ENCODE data around the gene FSTL4. TPM values are rescaled to one million over a fixed set of nuclear protein-coding genes. Genes with fewer than 3 reads are reported as not detected.

Gene FSTL4
- total and polyA plus RNA-seq, 2 donors, result 0.99 to 1.2 TPM

DNA sequence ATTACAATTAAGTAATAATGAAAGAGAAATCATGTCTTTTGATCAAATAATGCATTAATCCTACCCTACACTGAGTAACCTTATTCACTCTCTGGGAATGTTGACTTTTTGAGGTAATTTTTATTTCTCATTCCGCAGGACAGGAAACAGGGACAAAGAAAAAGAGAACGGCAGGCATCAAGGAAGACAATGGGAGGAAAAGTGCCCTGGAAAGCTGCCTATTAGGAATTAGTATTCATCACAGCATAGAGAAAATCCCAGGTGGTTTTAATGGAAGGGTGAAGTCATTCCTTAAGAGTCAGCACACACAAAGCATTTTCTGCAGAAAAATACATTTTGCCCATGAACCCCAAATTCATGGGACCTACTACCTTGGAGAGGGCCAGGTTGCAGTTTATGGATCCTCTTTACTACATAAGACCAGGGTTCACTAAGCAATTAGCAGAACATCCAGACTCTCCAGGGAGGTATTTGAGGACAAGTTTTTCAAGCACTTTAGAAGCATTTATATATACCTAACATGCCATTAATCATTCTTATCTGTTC, 9.4 kb downstream of the FSTL4 start:
- peaks cover 0 to 34% of the 10 kb centered on the region in 2 donors for H3K27me3 ChIP-seq (ENCODE audit: control insufficient read depth in 2 of 2, insufficient read depth in 1 of 2, low read length in 1 of 2)
- no peaks in the 10 kb centered on the region for H3K4me1 ChIP-seq (ENCODE audit: control insufficient read depth in 2 of 2, insufficient read depth in 2 of 2, low read length in 2 of 2)
- DNase-seq (ENCODE audit: low read depth in 6 of 9, low spot score in 9 of 9), result no peak
- WGBS, result 26% methylated on average over 2 of the region's 2 CpGs
- H3K27ac ChIP-seq (ENCODE audit: low read depth in 1 of 2, low read length in 1 of 2), result no peak overlapping the region
- no peaks in the 10 kb centered on the region for H3K9me3 ChIP-seq (ENCODE audit: control insufficient read depth in 2 of 2, insufficient read depth in 1 of 2, low read length in 1 of 2)
- H3K36me3 ChIP-seq (ENCODE audit: control insufficient read depth in 2 of 2, insufficient read depth in 2 of 2, low read length in 1 of 2), result no peaks in the 10 kb centered on the region
- H3K4me3 ChIP-seq (ENCODE audit: low read length in 2 of 2), result no peak overlapping the region

GRCh38 chr5:133599600-133599999, 12.7 kb downstream of the FSTL4 start:
- WGBS, result 91% methylated on average over 6 of the region's 6 CpGs
- no peak overlapping the region for H3K27ac ChIP-seq (ENCODE audit: low read depth in 1 of 2, low read length in 1 of 2)
- no peak overlapping the region for H3K4me3 ChIP-seq (ENCODE audit: low read length in 2 of 2)
- DNase-seq (ENCODE audit: low read depth in 6 of 9, low spot score in 9 of 9), result no peak
- peaks cover 0 to 4% of the 10 kb centered on the region in 2 donors for H3K9me3 ChIP-seq (ENCODE audit: control insufficient read depth in 2 of 2, insufficient read depth in 1 of 2, low read length in 1 of 2)
- H3K36me3 ChIP-seq (ENCODE audit: control insufficient read depth in 2 of 2, insufficient read depth in 2 of 2, low read length in 1 of 2), result no peaks in the 10 kb centered on the region
- no peaks in the 10 kb centered on the region for H3K4me1 ChIP-seq (ENCODE audit: control insufficient read depth in 2 of 2, insufficient read depth in 2 of 2, low read length in 2 of 2)
- H3K27me3 ChIP-seq (ENCODE audit: control insufficient read depth in 2 of 2, insufficient read depth in 1 of 2, low read length in 1 of 2), result peaks cover 0 to 19% of the 10 kb centered on the region in 2 donors

DNA sequence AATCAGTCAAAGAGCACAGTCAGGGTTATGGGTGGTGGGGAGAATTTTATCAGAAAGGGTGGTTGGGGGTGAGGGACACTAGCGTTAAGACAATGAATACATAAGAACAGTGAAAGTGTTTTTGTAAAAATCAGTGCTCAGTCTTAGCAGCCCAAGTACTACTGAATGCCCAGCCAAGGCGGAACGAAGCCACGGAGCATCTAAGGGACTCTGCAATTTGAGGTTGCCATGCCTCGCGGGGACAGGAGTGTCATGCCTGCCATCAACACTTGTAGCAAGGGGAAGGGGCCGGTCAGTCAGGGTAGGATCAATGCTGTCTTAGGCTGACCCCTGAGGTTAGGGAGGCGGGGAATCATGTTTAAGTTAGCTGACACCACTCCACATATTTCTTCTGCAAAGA, 13.3 kb downstream of the FSTL4 start:
- Histone ChIP-seq H3K4me1 (ENCODE audit: control insufficient read depth in 2 of 2, insufficient read depth in 2 of 2, low read length in 2 of 2) (no peaks in the 10 kb centered on the region), H3K27me3 (ENCODE audit: control insufficient read depth in 2 of 2, insufficient read depth in 1 of 2, low read length in 1 of 2) (peaks cover 0 to 17% of the 10 kb centered on the region in 2 donors), H3K9me3 (ENCODE audit: control insufficient read depth in 2 of 2, insufficient read depth in 1 of 2, low read length in 1 of 2) (peaks cover 0 to 4% of the 10 kb centered on the region in 2 donors), H3K4me3 (ENCODE audit: low read length in 2 of 2) (no peak overlapping the region), H3K36me3 (ENCODE audit: control insufficient read depth in 2 of 2, insufficient read depth in 2 of 2, low read length in 1 of 2) (no peaks in the 10 kb centered on the region), H3K27ac (ENCODE audit: low read depth in 1 of 2, low read length in 1 of 2) (no peak overlapping the region)
- WGBS, result 98% methylated on average over 8 of the region's 8 CpGs
- no peak for DNase-seq (ENCODE audit: low read depth in 6 of 9, low spot score in 9 of 9)

GRCh38 chr5:133596049-133596448, 16.3 kb downstream of the FSTL4 start:
- Histone ChIP-seq H3K4me1 (ENCODE audit: control insufficient read depth in 2 of 2, insufficient read depth in 2 of 2, low read length in 2 of 2) (no peaks in the 10 kb centered on the region), H3K27me3 (ENCODE audit: control insufficient read depth in 2 of 2, insufficient read depth in 1 of 2, low read length in 1 of 2) (peaks cover 0 to 6% of the 10 kb centered on the region in 2 donors), H3K9me3 (ENCODE audit: control insufficient read depth in 2 of 2, insufficient read depth in 1 of 2, low read length in 1 of 2) (peaks cover 0 to 4% of the 10 kb centered on the region in 2 donors), H3K27ac (ENCODE audit: low read depth in 1 of 2, low read length in 1 of 2) (no peak overlapping the region), H3K36me3 (ENCODE audit: control insufficient read depth in 2 of 2, insufficient read depth in 2 of 2, low read length in 1 of 2) (no peaks in the 10 kb centered on the region), H3K4me3 (ENCODE audit: low read length in 2 of 2) (no peak overlapping the region)
- 86% methylated on average over 5 of the region's 5 CpGs for WGBS
- DNase-seq (ENCODE audit: low read depth in 6 of 9, low spot score in 9 of 9), result no peak

DNA sequence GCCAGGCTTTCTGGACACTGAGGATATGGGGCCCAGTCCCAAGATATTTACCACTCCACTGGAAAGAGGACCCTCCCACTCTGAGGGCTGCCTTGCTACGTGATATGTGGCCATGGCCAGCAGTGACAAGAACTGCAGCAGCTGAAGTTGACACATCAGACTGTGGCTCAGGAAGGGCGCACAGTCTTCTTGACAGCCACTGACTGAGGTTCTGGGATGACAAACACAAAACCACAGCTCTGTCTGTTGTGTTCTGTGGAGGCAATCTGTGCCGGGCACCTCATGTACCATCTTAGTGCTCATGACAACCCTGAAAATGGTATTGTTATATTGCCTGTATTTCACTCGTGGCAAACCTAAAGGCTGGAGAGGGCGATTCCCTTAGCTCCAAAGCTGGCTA, 16.9 kb downstream of the FSTL4 start:
- Histone ChIP-seq H3K9me3 (ENCODE audit: control insufficient read depth in 2 of 2, insufficient read depth in 1 of 2, low read length in 1 of 2) (peaks cover 0 to 4% of the 10 kb centered on the region in 2 donors), H3K4me3 (ENCODE audit: low read length in 2 of 2) (no peak overlapping the region), H3K4me1 (ENCODE audit: control insufficient read depth in 2 of 2, insufficient read depth in 2 of 2, low read length in 2 of 2) (no peaks in the 10 kb centered on the region), H3K36me3 (ENCODE audit: control insufficient read depth in 2 of 2, insufficient read depth in 2 of 2, low read length in 1 of 2) (no peaks in the 10 kb centered on the region), H3K27me3 (ENCODE audit: control insufficient read depth in 2 of 2, insufficient read depth in 1 of 2, low read length in 1 of 2) (peaks cover 0 to 4% of the 10 kb centered on the region in 2 donors), H3K27ac (ENCODE audit: low read depth in 1 of 2, low read length in 1 of 2) (no peak overlapping the region)
- no peak for DNase-seq (ENCODE audit: low read depth in 6 of 9, low spot score in 9 of 9)
- 90% methylated on average over 5 of the region's 5 CpGs for WGBS

GRCh38 chr5:133589286-133589685, 23.1 kb downstream of the FSTL4 start:
- Histone ChIP-seq H3K4me3 (ENCODE audit: low read length in 2 of 2) (no peak overlapping the region), H3K9me3 (ENCODE audit: control insufficient read depth in 2 of 2, insufficient read depth in 1 of 2, low read length in 1 of 2) (no peaks in the 10 kb centered on the region), H3K27ac (ENCODE audit: low read depth in 1 of 2, low read length in 1 of 2) (no peak overlapping the region), H3K27me3 (ENCODE audit: control insufficient read depth in 2 of 2, insufficient read depth in 1 of 2, low read length in 1 of 2) (no peaks in the 10 kb centered on the region), H3K4me1 (ENCODE audit: control insufficient read depth in 2 of 2, insufficient read depth in 2 of 2, low read length in 2 of 2) (no peaks in the 10 kb centered on the region), H3K36me3 (ENCODE audit: control insufficient read depth in 2 of 2, insufficient read depth in 2 of 2, low read length in 1 of 2) (no peaks in the 10 kb centered on the region)
- no peak for DNase-seq (ENCODE audit: low read depth in 6 of 9, low spot score in 9 of 9)
- 90% methylated on average over 1 of the region's 1 CpG for WGBS

DNA sequence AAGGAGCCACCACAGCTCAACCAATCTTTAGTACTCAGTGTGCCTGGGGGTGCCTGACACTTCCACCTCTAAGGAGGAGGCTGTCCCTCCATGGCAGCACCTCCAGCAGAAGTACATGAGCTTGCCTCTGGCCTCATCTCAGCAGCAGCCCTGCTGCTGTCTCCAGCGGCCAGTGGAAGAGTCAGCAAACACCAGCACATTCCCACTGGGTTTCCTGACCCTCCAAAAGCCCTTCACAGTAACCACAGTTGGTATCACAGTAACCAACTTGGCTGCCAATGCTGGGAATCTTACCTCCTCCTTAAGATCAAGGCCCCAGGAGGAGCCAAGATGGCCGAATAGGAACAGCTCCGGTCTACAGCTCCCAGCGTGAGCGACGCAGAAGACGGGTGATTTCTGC, 29.4 kb downstream of the FSTL4 start:
- no peaks in the 10 kb centered on the region for H3K4me1 ChIP-seq (ENCODE audit: control insufficient read depth in 2 of 2, insufficient read depth in 2 of 2, low read length in 2 of 2)
- DNase-seq (ENCODE audit: low read depth in 6 of 9, low spot score in 9 of 9), result no peak
- no peak overlapping the region for H3K27ac ChIP-seq (ENCODE audit: low read depth in 1 of 2, low read length in 1 of 2)
- no peaks in the 10 kb centered on the region for H3K36me3 ChIP-seq (ENCODE audit: control insufficient read depth in 2 of 2, insufficient read depth in 2 of 2, low read length in 1 of 2)
- WGBS, result 63% methylated on average over 7 of the region's 7 CpGs
- peaks cover 0 to 6% of the 10 kb centered on the region in 2 donors for H3K27me3 ChIP-seq (ENCODE audit: control insufficient read depth in 2 of 2, insufficient read depth in 1 of 2, low read length in 1 of 2)
- no peaks in the 10 kb centered on the region for H3K9me3 ChIP-seq (ENCODE audit: control insufficient read depth in 2 of 2, insufficient read depth in 1 of 2, low read length in 1 of 2)
- H3K4me3 ChIP-seq (ENCODE audit: low read length in 2 of 2), result no peak overlapping the region

DNA sequence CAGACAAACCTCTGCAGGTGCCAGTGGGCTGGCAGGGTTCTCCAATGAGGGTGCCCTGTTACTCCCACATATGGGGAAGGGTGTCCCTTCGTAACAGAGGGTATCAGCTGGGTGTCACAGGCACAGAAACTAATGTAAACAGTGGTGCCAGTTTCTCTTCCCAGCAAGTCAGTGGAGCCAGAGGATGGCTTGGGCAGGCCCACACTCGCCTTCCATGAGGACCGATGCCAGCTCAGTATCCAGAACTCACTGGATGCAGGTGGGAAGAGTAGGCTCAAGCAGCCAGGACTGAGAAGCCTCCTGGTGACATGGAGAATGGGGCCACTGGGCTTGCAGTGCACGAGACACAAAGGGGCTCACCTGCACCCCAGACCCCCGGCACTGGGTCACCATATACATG, 30.4 kb downstream of the FSTL4 start:
- 92% methylated on average over 5 of the region's 5 CpGs for WGBS
- H3K27me3 ChIP-seq (ENCODE audit: control insufficient read depth in 2 of 2, insufficient read depth in 1 of 2, low read length in 1 of 2), result peaks cover 0 to 6% of the 10 kb centered on the region in 2 donors
- no peak overlapping the region for H3K27ac ChIP-seq (ENCODE audit: low read depth in 1 of 2, low read length in 1 of 2)
- H3K9me3 ChIP-seq (ENCODE audit: control insufficient read depth in 2 of 2, insufficient read depth in 1 of 2, low read length in 1 of 2), result no peaks in the 10 kb centered on the region
- no peak for DNase-seq (ENCODE audit: low read depth in 6 of 9, low spot score in 9 of 9)
- H3K36me3 ChIP-seq (ENCODE audit: control insufficient read depth in 2 of 2, insufficient read depth in 2 of 2, low read length in 1 of 2), result no peaks in the 10 kb centered on the region
- H3K4me1 ChIP-seq (ENCODE audit: control insufficient read depth in 2 of 2, insufficient read depth in 2 of 2, low read length in 2 of 2), result no peaks in the 10 kb centered on the region
- H3K4me3 ChIP-seq (ENCODE audit: low read length in 2 of 2), result no peak overlapping the region

DNA sequence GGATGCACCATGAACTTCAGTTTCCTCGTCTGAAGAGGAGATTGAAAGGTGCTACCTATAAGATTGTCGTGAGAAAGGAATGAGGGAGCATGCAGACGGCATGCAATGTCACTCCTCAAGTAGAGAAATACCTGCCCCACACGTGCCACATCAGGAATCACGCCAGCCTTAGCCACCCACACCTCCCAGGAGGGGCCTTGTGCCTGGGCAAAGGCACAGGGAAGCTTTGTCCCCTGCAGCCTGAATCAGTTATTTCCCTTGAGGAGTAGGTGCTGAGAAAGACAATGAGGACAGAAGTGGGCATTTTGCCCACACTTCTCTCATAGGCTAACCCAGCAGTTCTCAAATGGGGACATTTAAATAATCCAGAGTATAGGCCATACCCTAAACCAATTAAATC, 31.0 kb downstream of the FSTL4 start:
- 76% methylated on average over 5 of the region's 5 CpGs for WGBS

More for the DNA sequence above, 31.0 kb downstream of the FSTL4 start:
- no peaks in the 10 kb centered on the region for H3K4me1 ChIP-seq (ENCODE audit: control insufficient read depth in 2 of 2, insufficient read depth in 2 of 2, low read length in 2 of 2)
- H3K27me3 ChIP-seq (ENCODE audit: control insufficient read depth in 2 of 2, insufficient read depth in 1 of 2, low read length in 1 of 2), result peaks cover 0 to 6% of the 10 kb centered on the region in 2 donors
- H3K36me3 ChIP-seq (ENCODE audit: control insufficient read depth in 2 of 2, insufficient read depth in 2 of 2, low read length in 1 of 2), result no peaks in the 10 kb centered on the region
- no peaks in the 10 kb centered on the region for H3K9me3 ChIP-seq (ENCODE audit: control insufficient read depth in 2 of 2, insufficient read depth in 1 of 2, low read length in 1 of 2)
- no peak for DNase-seq (ENCODE audit: low read depth in 6 of 9, low spot score in 9 of 9)
- H3K4me3 ChIP-seq (ENCODE audit: low read length in 2 of 2), result no peak overlapping the region
- no peak overlapping the region for H3K27ac ChIP-seq (ENCODE audit: low read depth in 1 of 2, low read length in 1 of 2)

Data from thymus (tissue), 11 donors.